Activated CD4-positive, alpha-beta T cell treated with anti-CD3 and anti-CD28 coated beads, Interleukin-2, amount 50 U/mL, for 4 hours (primary cell): Measurements from ENCODE around the gene ATXN1.
"Not testable (repeated sequence)": the region's sequence is repeated elsewhere in the genome, so short reads cannot be mapped to it uniquely, and the experiment has no call there.

Source experiments
- DNase-seq, 2 experiments: peaks; one replicate each; pipeline ENCODE4 v3.0.0-alpha.2; 2020

The ATXN1 gene

DNA sequence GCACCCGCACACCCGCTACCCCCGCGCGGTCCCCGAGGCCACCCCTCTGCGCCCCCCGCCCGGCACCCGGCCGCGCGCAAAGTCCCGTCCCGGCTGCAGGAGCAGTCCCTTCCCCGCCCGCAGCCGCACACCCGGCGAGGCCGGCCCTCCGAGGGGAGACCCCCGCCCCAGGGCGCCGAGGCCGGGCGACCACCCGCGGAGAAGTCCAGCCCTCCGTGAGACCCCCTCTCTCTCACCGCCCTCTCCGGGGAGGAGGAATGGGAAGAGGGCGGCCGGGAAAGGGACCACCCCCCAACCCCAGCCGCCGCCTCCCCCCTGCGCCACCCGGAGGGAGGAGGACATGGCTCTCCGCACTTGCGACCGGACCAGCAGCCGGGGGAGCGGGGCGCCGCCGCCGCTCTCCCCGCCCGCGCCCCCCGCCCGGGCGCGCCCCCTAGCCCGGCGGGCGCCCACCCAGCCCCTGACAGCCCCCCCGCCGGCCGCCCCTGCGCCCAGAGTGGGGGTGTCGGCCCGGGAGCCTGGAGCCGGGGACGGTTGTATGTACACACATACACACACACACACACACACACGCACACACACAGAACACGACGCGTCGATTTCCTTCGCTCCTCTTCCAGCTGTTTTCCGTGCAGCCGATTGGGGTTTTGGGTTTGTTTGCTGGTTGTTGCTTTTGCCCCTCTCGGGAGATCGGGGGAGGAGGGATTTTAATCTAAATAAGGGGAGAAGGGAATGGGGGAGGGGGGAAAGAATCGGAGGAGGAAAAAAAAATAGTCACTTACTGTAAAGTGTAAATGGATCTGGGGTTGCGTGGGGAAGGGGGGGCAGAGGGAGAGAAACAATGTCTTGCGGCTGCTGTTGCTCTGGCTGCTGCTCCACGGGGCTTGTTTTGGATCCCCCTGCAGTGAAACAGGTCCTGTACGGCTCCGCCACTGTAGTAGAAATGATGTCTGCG, at the start of gene ATXN1:
ATXN1 (minus strand) TSS at position 945 of the 955 bp plus-strand sequence.
- peak; percentile 23 to 40 for DNase-seq

DNA sequence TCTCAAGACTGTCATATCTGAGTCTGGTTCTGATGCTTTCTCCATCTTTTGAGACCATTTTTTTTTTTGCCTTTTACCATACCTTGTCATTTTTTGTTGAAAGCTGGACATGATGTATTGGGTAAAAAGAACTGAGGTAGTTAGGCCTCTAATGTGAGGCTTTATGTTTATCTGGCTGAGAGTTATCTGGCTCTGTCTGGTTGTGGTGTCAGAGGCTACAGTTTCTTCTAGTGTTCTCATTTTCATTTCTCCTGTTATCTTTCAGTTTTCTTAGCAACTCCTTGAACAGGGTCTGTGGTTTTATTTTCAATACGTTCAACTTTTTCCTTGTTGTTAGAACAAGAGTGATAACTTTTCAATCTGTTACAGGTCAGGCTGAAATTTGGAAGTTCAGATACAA, 49.2 kb upstream of the ATXN1 start:
- DNase-seq = no peak

DNA sequence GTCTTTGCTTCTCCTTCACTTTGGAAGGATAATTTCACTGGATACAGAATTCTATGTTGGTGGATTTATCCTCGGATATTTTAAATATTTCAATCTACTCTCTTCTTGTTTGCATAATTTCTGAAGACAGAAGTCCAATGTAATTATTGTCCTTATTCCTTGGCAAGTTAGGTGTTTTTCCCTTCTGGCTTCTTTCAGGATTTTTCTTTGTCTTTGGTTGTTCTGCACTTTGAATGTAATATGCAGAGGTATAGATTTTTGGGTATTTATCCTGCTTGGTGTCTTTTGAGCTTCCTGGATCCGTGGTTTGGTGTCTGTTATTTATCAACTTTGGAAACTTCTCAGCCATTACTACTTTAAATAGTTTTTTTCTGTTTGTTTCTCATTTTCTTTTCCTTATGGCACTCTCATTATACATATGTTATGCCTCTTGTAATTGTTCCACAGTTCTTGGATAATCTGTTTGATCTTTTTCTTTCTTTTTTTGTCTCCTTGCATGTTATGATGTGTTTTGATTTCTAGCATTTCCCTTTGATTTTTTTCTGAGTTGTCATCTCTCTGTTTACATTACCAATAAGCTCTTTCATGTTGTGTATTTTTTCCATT, 48.6 kb upstream of the ATXN1 start:
- no peak for DNase-seq

DNA sequence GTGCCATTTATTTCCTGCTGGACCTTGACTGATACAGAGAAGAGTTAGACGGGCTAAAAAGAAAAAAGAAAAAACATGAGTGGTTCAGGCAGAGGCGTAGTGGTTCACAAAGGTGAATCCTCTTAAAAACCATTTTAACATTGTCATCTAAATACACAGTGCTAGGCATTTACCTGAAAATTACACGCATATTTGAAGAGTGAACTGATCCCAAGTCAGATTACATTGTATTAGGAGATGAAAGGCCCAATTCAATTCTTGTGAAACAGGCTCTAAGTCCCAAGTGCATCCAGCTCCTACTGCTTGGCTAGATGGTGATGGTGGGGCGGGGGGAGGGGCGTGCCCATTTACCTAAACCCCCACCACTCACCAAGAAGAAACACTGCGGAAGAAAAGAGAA, 46.7 kb upstream of the ATXN1 start:
- no peak for DNase-seq

DNA sequence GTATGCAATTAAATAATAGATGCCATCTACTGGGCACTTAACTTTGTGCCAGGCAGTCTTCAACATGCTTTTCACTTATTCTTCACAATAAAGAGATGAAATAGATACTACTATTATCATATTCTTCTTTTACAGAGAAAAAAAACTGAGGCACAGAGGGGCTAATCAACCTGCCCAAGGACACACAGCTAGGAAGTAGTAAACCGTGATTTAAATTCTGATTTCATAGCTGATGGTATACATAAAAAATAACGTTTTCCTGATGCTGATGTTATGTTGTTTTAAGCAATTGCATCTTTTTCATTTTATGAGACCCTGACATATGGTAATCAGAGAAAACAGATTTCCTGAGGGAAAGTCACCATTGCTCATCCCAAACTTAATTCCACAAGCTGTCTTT, 45.1 kb upstream of the ATXN1 start:
- no peak for DNase-seq

DNA sequence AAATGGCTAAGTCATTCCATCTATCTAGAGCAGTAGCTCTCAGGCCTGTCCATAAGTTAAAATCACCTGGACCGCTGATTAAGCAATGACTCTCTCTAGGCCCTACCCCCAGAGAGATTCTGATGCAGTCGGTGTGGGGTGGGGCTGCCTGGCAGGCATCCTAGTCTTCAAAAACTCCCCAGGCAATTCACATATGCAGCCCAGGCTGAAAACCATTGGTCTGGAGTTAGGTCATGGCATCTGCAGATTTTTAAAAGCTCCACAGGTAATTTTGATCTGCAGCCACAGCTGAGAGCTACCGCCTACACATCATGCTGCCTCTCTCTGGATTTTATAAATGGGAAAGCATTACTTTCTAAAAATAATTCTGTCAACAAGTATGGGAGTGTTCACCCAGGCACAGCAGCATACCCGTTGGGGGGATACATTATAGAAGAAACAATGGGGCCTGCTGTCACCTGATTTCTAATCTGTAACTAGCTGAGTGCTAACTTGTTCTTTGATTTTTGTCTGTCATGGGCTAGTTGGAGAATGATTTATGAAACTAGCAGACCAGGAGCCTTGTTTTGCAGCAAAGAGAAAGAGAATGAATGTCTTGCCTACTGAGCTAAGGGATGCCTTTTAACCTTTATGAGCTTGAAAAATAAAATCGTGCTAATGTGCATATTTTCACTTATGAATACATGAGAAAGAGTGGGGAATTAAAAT, 44.1 kb upstream of the ATXN1 start:
- no peak for DNase-seq

DNA sequence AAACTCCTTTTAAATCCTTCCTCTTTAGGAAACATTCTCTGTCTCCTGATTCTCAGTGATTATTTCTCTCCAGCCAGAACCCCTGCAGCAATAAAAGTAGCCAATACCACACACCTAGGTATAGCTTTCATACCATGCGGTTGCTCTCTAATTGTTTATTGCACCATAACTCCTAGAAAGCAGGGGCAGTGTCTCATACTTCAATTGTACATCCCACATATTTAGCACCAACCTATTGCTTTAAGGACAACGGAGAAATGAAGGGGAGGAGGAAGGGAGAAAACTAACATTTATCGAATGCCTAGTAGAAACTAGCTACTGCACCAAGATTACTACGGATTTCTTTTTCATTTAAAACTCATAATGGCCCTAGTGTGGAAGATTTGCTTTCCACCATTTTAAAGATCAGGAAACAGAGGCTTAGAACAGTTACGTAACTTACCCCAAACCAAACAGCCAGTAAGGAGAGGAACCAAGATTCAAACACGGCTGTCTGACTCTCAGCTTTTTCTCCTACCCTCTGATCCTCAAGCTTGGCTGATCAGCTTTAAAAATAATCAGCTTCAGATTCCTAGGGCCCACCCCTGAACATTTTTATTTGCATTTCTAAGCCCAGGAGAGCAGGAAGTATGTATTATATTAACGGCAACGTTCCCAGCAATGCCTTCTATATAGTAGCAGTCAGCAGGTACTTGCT, 43.4 kb upstream of the ATXN1 start:
- no peak for DNase-seq

DNA sequence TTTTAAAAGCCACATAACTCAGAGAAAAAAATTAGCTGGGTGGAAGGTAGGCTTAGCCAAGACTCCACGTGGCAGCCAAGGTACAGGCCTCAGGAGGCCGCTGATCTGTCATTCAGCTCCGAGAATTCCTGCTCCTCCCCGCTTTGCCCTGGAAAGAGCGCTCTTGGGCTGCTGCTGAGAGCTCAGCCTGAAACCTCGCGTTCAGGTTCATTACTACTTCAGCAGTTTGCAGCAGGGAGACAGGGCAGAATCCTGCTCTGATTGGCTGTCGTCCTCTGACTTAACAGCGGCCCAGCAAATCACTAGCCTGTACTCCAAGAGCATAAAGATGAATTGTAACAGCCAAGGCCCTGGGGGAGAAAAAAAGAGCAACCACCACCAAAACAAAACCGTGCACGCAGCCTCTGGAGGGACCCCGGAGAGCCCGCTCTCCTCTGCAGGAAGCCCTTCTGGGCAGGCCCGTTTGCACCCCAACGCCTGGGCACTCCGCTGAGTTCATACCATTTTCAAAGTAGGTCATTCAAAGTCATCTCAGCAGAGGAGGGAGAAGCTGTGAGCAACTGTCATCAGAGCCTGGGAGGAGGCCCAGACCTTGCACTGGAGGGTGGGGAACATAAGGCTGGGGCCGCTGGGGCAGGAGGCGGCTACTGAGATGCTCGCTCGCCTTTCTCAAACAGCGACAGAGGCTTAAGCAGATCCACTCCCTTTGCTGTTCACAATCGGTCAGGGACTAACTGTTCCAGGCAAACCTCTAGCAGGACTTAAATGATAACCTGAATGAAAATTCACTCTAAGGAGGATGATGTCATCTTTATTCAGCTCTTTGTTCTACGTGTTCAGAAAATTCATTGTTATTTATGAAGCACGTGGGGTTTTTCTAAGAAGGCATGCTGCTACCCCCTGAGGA, 42.3 kb upstream of the ATXN1 start:
- no peak for DNase-seq

DNA sequence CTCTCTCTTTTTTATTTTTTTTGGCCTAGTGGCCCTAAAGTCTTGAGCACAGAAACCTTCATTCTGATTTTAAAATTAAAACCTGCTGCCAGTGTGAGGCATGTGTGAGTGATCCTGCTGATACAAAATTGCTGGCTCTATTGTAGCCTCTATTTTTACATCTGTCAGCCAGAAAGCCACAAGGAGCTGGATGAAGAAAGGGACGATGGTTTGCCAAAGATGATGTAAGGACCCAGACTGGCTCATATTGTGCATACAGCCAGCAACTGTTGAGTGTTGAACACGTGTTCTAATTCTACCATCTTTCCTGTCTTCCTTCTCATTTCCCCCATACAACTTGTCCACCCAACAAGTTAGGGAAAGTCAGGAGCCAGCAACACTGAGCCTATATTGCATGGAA, 40.8 kb upstream of the ATXN1 start:
- no peak for DNase-seq

DNA sequence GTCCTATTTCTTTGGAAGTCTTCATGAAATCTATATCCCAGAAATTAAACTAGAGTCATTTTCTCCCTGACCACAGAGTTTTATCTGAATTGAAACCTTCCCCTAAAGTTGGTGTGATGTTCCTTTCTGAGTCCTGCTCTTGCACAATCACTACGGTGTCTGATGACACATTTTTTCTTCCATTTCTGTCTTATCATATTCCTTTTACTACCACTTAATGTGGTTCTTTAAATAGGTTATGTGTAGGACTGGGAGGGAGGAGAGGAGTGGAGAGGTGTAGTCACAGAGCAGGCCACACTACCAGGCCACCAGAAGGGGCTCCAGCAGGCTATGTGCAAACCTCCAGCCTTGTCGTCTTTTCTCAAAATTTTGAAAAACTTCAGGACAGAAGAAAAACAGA, 39.7 kb upstream of the ATXN1 start:
- no peak for DNase-seq

DNA sequence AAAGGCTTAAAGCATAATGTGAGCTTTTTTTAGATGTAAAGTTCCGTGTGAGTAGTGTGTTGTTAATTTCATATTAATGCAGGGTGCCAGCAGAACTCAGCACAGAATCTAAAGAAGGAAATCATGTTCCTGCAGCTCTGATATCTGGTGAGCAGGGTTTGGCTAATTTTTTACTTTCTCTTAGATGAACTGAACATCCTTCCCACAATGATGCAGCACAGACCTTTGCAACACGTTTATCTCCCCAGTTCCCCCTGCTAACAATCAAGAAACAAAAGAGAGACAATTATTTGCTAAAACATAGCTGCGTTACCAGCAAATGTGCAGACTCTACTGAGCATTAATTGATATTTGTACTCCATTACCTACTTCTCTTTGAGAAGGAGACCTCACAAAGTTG, 39.1 kb upstream of the ATXN1 start:
- no peak for DNase-seq

DNA sequence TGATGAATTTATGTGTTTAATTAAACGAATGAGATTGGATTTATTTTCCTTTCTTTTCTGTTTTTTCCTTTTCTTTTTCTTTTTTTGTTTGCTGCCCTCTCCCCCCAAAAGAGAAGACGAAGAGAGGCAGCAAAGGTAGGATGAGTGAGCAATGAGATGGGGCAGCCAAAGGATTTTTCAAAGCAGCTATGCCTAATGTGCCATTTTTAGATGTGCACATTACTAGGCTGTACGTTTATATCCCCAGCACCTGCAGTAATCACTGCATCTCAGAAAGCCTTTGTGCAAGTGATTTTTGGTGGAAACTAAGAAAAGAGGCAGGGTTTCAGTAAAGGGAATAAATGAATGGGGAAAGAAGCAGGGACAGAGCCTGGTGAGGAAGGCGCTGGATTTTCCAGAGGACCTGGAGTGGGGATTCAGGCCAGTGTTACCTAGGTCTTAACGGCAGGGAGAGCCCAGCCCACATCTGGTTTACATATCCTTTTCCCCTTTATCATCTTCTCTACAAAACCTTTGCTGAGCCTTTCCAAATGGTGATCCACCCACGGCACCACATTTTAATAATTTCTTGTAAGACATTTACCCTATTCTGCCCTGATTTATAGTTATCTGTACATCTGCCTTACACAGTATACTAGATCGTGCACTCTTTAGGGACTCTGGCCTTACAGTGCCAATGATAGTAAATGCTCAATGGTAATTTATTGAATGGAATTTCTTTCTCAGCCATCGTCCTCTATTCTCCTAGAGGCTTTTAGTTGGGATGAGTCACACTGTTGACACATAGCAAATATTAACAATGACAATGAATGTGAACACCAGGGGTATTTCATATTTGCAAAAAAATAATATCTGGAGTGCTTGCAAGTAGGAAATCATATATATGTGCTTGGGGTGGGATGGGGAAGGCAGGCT, 38.3 kb upstream of the ATXN1 start:
- no peak for DNase-seq

DNA sequence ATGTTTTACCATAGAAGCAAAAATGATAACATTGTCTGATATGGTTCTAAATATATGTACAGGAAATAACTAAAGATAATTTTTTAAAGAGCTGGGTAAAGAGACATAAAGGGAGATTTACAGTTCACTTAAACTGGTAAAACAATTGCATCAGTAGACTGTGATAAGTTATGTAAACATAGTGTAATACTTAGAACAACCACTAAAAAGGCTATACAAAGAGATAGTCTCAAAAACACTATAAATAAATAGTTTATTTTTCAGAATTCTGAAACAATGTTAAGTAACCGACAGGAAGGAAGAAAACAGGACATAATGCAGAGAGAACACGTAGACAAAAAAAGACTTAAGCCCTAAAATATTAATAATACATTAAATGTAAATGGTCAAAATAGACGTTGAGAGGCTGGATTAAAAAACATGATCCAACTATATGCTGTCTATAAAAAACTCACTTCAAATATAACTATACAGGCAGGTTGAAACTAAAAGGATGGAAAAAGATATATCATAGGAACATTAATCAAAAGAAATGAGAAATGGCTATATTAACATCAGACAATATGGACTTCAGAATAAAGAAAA, 32.7 kb upstream of the ATXN1 start:
- no peak for DNase-seq

DNA sequence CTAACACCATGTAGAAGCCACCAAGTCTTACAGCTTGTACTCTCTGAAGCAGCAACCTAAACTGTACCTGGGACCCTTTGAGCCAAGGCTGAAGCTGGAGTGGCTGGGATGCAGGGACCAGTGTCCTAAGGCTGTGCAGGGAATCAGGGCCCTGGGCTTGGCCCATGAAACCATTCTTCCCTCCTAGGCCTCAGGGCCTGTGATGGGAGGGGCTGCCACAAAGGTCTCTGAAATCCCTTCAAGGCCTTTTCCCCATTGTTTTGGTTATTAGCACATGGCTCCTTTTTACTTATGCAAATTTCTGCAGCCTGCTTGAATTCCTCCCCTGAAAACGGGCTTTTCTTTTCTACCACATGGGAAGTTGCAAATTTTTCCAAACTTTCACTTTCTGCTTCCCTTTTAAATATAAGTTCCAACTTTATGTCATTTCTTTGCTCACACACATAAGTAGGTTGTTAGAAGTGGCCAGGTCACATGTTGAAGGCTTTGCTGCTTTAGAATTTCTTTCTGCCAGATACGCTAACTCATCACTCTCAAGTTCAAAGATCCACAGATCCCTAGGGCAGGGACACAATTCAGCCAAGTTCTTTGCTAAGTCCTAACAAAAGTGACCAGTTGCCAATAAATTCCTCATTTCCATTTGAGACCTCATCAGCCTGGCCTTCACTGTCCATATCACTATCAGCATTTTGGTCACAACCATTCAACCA, 28.2 kb upstream of the ATXN1 start:
- no peak for DNase-seq

DNA sequence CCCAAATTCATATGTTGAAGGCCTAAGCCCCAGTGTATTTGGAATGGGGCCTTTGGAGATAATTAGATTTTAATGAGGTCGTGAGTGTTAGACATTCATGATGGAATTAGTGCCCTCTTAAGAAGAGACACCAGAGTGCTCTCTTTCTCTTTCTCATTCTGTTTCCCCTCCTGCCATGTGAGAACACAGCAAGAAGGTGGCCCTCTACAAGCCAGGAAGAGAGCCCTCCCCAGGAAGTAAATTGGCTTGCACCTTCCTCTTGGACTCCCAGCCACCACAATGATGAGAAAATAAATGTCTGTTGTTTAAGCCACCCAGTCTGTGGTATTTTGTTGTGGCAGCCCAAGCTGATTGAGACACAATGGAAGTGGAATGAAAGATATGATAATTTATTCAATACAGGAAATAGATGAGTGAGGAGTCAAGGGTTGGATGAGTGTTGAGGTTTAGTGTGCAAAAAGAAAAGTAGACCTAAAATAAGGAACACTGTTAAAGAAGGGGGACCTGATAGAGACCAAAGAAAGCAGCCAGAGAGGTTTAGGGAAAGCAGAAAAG, 25.9 kb upstream of the ATXN1 start:
- no peak for DNase-seq

DNA sequence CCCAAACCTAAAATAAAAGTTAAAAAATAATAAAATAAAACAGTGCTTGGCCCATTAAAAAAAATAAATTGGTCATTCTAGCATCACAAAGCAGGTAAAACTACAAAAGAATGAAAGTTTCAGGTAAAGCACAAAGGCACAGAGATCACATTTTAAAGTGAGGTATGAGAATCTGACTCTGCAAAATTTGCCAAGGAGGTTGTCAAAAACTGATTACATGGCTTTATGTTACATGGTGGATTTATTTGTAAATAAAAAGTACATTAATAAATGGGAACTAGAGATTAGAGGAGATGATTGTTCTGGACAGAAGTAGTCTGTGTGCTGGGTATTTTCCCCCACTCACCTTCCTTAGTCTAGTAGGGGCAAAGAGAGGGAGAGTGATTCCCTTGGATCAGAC, 24.2 kb upstream of the ATXN1 start:
- DNase-seq = no peak

DNA sequence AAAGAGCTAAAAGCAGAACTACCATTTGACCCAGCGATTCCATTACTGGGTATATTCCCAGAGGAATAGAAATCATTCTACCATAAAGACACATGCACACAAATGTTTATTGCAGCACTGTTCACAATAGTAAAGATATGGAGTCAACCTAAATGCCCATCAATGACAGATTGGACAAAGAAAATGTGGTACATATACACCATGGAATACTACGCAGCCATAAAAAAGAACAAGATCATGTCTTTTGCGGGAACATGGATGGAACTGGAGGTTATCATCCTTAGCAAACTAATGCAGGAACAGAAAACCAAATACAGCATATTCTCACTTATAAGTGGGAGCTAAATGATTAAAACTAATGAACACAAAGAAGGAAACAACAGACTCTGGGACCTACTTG, 23.7 kb upstream of the ATXN1 start:
- DNase-seq = not testable (repeated sequence)

DNA sequence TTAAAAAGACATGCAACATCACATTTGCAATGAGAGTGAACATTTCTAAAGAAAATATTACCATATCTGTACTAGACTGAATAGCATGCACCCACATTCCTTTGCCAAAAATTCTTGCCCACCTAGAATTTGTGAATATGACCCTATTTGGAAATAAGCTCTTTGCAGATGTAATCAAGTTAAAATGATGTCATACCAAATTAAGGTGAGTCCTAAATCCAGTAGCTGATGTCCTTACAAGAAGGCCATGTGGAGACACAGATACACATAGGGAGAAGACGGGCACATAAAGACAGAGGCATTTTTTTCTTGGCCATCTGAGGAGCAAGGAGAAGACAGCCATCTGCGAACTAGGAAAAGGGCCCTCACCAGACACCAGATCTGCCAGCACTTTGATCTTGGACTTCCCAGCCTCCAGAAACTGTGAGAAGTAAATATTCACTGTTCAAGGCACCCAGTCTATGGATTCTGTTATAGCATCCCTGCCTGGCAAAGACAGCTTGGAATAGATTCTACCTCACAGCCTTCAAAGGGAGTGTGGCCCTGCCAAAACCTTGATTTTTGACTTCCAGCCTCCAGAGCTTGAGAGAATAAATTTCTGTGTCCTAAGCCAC, 22.8 kb upstream of the ATXN1 start:
- no peak for DNase-seq

DNA sequence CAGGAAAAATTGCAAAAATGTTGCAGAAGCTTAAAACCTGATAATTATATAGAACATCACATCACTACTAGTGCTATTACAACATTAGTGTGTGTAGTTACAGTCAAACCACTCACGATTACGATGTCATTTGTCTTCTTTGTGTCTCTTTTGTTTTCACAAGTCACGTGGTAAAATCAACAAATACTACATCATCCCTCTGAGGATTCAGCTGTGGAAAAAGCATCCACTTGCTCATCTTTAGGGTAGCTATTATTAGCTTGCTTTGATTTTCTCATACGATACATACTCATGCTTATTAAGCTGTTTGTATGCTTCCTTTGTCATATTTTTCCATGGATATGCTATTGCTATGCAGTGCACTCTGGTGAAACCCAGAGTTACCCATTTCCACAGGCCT, 22.2 kb upstream of the ATXN1 start:
- no peak for DNase-seq
